Spleen (tissue), 7 donors: ENCODE results near the gene BEND7.

ENCODE experiments used
- CTCF ChIP-seq, 11 experiments: fragments of 200-600 bp in 7 of 11; fragments of 450-650 bp in 4 of 11; sonication (generic) in 4 of 11; IDR thresholded peaks in 8 of 11; conservative IDR thresholded peaks in 3 of 11; 1 replicate in 7 of 11; 2 replicates in 4 of 11; pipeline versions ENCODE4 v1.4.0 to v1.8.0; 2016 to 2021; ENCODE audit warnings: antibody characterized with exemption in 11 of 11, inconsistent platforms in 4 of 11, mild to moderate bottlenecking in 1 of 11
- POLR2A ChIP-seq, 3 donors: fragments of 450-650 bp; IDR thresholded peaks; one replicate each; pipeline ENCODE4 v1.5.1; 2017; ENCODE audit warnings: antibody characterized with exemption in 3 of 3, mild to moderate bottlenecking in 1 of 3
- POLR2AphosphoS5 ChIP-seq, 3 donors: sonication (generic); formaldehyde crosslinking; IDR thresholded peaks; one replicate each; pipeline ENCODE4 v1.5.1; 2017; ENCODE audit warnings: antibody characterized with exemption in 3 of 3
- donor health status: DM: no; HTN: no; CAD: no; lungs with moderate emphysema.
- donor health status: DM: no; HTN: no; CAD: no.
- donor health status: DM: no; HTN: no; CAD: no.

GRCh38 chr10:13472359-13472758 is 56.5 kb downstream of the BEND7 start:
- no peak for TF ChIP-seq CTCF (IDR thresholded peaks at IDR 0.05 in 8 of 11, conservative IDR thresholded peaks at IDR 0.05 in 3 of 11)
- no peak for TF ChIP-seq POLR2A (IDR thresholded peaks at IDR 0.05)
- no peak for TF ChIP-seq POLR2AphosphoS5 (IDR thresholded peaks at IDR 0.05)
